Measurements from ENCODE around the gene MSANTD3. TPM values are rescaled to one million over a fixed set of nuclear protein-coding genes. Genes with fewer than 3 reads are reported as not detected.
"Not testable (repeated sequence)": the region's sequence is repeated elsewhere in the genome, so short reads cannot be mapped to it uniquely, and the experiment has no call there.

Gene MSANTD3, protein sequence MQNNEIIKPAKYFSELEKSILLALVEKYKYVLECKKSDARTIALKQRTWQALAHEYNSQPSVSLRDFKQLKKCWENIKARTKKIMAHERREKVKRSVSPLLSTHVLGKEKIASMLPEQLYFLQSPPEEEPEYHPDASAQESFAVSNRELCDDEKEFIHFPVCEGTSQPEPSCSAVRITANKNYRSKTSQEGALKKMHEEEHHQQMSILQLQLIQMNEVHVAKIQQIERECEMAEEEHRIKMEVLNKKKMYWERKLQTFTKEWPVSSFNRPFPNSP
- total RNA-seq (ENCODE audit: low replicate concordance): 50.9 and 76.1 TPM in 2 replicates

DNA sequence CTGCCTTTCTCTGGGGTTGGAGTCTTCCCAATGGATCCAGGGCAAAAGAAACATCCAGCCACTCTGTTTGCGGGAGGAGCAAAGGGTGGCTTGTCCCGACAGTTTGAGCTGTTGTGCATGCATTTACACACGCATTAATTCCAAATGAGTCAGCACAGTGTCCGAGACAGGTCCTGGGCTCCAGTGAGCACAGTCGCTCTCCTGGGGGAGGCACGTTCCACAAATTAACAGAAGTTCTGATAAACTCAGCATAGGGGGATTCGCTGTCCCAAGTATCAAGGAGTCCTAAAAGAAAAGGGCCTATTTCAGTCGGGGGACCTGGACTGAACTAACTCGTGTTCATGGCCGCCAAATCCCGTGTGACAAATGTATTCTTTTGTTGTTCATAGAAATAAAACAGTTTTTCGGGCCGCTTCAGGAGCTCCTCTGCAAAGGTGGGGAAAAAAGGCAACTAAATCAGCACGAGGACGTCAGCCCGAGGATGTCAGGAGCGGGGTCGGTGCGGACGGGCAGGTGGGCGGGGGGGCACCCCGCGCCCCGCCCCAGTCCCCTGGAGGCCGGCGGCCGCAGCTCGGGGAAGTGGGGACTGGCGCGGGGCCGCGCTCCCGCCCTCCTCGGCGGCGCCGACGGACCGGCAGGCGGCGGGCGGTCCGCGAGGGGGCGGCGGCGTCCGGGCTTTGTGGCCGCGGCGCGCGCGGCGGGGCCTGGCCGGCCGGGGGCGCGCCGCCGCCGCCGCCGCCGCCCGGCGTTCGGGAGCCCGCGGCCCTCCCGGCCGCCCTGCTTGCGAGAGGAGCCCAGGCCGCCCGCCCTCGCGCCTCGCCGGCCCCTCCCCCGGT is at the start of gene MSANTD3:
Gene MSANTD3 (plus strand): TSS at position 614 of the 836 bp plus-strand sequence. CDS start 14,796 bp downstream, outside the sequence.
- peak; percentile 59 for DNase-seq (ENCODE audit: low read depth)
- TF ChIP-seq, protein P1, sequence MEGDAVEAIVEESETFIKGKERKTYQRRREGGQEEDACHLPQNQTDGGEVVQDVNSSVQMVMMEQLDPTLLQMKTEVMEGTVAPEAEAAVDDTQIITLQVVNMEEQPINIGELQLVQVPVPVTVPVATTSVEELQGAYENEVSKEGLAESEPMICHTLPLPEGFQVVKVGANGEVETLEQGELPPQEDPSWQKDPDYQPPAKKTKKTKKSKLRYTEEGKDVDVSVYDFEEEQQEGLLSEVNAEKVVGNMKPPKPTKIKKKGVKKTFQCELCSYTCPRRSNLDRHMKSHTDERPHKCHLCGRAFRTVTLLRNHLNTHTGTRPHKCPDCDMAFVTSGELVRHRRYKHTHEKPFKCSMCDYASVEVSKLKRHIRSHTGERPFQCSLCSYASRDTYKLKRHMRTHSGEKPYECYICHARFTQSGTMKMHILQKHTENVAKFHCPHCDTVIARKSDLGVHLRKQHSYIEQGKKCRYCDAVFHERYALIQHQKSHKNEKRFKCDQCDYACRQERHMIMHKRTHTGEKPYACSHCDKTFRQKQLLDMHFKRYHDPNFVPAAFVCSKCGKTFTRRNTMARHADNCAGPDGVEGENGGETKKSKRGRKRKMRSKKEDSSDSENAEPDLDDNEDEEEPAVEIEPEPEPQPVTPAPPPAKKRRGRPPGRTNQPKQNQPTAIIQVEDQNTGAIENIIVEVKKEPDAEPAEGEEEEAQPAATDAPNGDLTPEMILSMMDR (IDR thresholded peaks at IDR 0.05; ENCODE audit: insufficient read depth, low read length): no peak

DNA sequence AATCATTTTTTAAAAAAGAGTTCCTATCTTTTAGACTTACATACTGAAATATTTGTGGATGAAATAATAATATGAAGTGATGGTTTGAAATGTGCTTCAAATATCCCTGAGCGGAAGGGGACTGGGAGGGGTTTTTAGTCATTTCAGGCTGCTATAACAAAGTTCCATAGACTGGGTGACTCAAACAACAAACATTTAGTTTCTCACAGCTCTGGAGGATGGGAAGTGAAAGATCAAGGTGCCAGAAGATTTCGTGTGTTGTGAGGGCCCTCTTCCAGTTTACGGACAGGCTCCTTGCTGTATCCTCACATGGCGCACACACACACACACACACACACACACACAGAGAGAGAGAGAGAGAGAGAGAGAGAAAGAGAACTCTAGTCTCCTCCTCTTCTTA is 47.1 kb upstream of the MSANTD3 start:
- DNase-seq (ENCODE audit: low read depth): peak; percentile 67
- no peak overlapping the region for H3K4me3 ChIP-seq (ENCODE audit: low read depth, low read length)
- TF ChIP-seq, protein P1 (IDR thresholded peaks at IDR 0.05; ENCODE audit: insufficient read depth, low read length): no peak

More for the DNA sequence above, at the start of gene MSANTD3:
- H3K4me3 ChIP-seq (ENCODE audit: low read depth, low read length): peak within 1 kb of the TSS; percentile 79

DNA sequence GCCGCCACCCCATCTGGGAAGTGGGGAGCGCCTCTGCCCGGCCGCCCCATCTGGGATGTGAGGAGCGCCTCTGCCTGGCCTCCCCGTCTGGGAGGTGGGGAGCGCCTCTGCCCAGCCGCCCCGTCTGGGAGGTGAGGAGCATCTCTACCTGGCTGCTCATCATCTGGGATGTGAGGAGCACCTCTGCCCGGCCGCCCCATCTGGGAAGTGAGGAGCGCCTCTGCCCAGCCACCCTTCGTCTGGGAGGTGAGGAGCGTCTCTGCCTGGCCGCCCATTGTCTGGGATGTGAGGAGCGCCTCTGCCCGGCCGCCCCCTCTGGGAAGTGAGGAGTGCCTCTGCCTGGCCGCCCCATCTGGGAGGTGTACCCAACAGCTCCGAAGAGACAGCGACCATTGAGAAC is 34.0 kb upstream of the MSANTD3 start:
- DNase-seq (ENCODE audit: low read depth); H3K4me3 ChIP-seq (ENCODE audit: low read depth, low read length): not testable (repeated sequence)

DNA sequence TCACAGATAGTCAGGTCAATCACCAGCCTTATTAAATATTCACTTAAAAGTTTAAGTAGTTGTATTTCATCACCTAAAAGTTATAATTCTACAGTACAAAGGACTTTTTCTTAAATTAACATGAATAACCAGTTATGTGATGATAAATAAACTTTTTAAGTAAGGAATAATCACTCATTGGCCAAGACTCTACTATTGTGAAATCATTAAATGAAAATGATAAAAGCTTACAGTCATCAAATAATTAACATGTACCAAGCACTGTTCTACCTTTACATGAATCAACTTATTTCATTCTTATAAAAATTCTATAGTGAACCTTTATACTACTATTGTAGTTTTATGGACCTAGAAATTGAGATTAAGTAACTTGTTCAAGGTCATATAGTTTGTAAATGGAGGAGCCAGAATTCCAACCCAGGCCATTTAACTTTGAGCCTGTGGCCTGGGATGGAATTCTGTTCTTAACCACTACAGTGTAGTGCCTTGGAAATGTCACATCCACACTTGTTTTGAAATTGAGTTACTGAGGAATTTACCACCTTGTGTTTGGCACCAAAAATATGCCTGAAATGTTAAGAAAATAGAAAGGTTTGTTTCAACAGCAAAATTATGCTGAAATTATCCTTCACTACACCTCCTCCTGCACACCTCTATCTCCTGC is 32.8 kb upstream of the MSANTD3 start:
- TF ChIP-seq, protein P1 (IDR thresholded peaks at IDR 0.05; ENCODE audit: insufficient read depth, low read length): no peak
- DNase-seq (ENCODE audit: low read depth): no peak
- H3K4me3 ChIP-seq (ENCODE audit: low read depth, low read length): no peak overlapping the region

DNA sequence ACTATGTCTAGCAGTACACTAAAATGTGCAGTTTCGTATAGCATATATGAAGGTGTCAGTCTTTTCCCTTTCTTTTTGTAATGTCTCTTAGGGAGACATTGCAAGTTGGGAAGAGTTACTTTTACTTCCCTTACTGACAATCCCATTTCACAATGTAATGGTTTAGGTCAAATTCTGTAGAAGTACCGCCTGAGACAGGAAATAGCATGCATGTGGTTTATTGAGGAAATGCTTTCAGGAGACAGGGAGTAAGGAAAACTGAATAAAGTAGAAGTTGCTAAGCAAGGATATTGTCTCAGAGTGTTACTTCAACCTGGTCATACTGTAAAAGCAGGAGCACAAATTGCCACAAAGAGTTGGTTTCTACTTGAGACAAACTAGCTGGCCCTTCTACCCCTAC is 32.1 kb upstream of the MSANTD3 start:
- no peak overlapping the region for H3K4me3 ChIP-seq (ENCODE audit: low read depth, low read length)
- TF ChIP-seq, protein P1 (IDR thresholded peaks at IDR 0.05; ENCODE audit: insufficient read depth, low read length): no peak
- DNase-seq (ENCODE audit: low read depth): no peak

DNA sequence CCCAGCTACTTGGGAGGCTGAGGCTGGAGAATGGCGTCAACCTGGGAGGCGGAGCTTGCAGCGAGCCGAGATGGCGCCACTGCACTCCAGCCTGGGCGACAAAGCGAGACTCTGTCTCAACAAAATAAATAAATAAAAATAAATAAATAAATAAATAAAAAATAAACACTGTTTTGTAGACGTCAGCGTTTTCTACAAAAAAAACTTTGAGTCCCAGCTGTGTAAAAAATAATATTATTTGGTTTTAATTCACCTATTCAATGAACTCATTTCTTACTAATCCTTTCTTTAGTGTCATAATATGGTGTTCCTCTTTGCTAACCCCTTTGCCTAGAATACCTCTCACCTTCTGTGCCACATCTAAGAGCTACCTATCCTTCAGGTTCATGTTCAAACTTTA is 30.2 kb upstream of the MSANTD3 start:
- TF ChIP-seq, protein P1 (IDR thresholded peaks at IDR 0.05; ENCODE audit: insufficient read depth, low read length): no peak
- no peak for DNase-seq (ENCODE audit: low read depth)
- no peak overlapping the region for H3K4me3 ChIP-seq (ENCODE audit: low read depth, low read length)

Data from fibroblast of the aortic adventitia (primary cell).